Kidney epithelial cell (primary cell): Measurements from ENCODE around the gene MLLT3. TPM values are rescaled to one million over a fixed set of nuclear protein-coding genes. Genes with fewer than 3 reads are reported as not detected.

Experiments used
- DNase-seq: peaks from one replicate; pipeline ENCODE4 v3.0.0-alpha.2; 2010; ENCODE audit warnings: low read depth
- H3K27me3 ChIP-seq: 2 replicates; pipeline ENCODE4 v1.6.0; 2011; ENCODE audit warnings: low read length; ENCODE audit not compliant: control insufficient read depth, insufficient read depth
- H3K36me3 ChIP-seq: 2 replicates; pipeline ENCODE4 v1.5.1; 2011; ENCODE audit warnings: low read length; ENCODE audit not compliant: control insufficient read depth, insufficient read depth
- H3K4me3 ChIP-seq: 2 replicates; pipeline ENCODE4 v1.5.1; 2011; ENCODE audit warnings: low read depth, mild to moderate bottlenecking, control low read depth, low read length
- total RNA-seq: library from RNA; depleted of rRNA; stranded (reverse); fragments of >200 nt; gene quantifications from 2 replicates; pipeline ENCODE4 v1.2.3, GENCODE V29; 2015
- TF ChIP-seq, protein P1 (sequence below): IDR thresholded peaks from 2 replicates; pipeline ENCODE4 v1.5.1; 2011; ENCODE audit warnings: mild to moderate bottlenecking, moderate library complexity, low read length, control low read depth, inconsistent platforms; ENCODE audit not compliant: insufficient read depth, poor library complexity, severe bottlenecking

MLLT3 gene
- total RNA-seq, 1 donor from 2014 or later = 16.2 TPM

DNA sequence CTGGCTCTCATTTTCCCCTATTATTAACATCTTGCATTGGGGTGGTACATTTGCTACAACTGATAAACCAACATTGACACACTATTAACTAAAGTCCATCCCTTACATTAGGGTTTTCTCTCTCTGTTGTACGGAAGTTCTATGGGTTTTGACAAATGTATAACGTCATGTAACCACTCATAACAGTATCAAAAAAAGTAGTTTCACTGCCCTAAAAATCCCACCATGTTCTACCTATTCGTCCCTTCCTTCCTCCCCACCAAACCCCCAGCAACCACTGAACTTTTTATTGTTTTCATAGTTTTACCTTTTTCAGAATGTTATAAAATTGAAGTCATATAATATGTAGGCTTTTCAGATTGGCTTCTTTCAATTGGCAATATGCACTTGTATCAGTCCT is 40.1 kb downstream of the MLLT3 start:
- no peaks in the 10 kb centered on the region for H3K27me3 ChIP-seq
- no peak overlapping the region for H3K4me3 ChIP-seq
- TF ChIP-seq, protein P1, sequence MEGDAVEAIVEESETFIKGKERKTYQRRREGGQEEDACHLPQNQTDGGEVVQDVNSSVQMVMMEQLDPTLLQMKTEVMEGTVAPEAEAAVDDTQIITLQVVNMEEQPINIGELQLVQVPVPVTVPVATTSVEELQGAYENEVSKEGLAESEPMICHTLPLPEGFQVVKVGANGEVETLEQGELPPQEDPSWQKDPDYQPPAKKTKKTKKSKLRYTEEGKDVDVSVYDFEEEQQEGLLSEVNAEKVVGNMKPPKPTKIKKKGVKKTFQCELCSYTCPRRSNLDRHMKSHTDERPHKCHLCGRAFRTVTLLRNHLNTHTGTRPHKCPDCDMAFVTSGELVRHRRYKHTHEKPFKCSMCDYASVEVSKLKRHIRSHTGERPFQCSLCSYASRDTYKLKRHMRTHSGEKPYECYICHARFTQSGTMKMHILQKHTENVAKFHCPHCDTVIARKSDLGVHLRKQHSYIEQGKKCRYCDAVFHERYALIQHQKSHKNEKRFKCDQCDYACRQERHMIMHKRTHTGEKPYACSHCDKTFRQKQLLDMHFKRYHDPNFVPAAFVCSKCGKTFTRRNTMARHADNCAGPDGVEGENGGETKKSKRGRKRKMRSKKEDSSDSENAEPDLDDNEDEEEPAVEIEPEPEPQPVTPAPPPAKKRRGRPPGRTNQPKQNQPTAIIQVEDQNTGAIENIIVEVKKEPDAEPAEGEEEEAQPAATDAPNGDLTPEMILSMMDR = no peak
- no peaks in the 10 kb centered on the region for H3K36me3 ChIP-seq
- DNase-seq = no peak

DNA sequence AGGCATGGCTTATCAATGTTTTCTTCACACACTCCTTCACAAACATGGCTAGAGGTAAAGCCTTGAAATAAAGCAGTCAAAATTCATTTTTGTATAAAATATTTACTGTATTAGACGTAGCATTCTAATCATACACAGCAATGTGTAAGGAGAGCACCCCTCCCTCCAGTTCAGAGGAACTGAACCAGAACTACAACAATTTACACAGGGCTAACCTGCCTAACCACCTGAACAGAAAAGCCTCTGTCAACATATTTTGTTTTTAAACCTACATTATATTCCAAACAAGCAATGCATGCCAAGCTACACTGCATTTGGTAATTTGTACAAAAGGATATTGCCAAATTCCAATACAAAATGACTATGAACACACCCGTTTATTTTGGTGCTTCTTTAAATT is 41.6 kb downstream of the MLLT3 start:
- DNase-seq = no peak

DNA sequence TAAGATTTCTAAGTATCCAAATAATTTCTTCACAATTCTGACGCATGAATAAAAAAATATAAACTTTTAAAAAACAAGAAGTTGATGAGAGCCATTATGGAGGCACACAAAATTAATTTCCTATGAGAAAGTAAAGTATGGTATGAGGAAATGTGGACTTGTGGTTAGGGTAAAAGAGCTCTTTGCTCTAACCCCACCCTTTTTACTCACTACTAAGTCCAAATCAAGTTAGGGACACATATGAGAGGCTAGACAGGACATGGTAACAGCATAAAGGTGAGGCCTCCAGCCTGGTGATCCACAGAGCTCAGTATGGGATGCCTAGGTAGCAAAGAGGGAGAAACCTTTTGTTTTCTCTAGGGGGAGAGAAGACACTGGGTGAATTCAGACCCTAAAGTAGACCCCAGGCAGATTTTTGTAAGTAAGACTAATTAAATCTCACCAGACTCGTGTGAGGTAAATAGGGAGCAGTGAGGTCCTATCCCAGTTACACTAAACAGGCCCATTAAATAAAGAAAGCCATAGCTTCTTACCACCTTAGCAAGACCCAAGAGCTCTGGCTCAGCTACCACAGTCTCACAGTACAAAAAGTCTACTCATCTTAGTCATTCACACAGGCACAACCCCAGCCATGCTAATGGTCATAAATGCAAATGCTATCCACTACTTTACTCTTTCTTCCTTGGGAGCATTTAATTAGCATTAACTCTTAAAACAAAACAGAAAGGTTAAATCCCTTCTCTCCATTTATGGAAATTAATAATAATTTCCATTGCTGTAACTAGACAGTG is 42.6 kb downstream of the MLLT3 start:
- Histone ChIP-seq H3K36me3 (no peaks in the 10 kb centered on the region), H3K27me3 (no peaks in the 10 kb centered on the region), H3K4me3 (no peak overlapping the region)
- DNase-seq = no peak
- TF ChIP-seq, protein P1 = no peak

More for the DNA sequence above, 41.6 kb downstream of the MLLT3 start:
- TF ChIP-seq, protein P1 = no peak
- no peaks in the 10 kb centered on the region for H3K27me3 ChIP-seq
- H3K4me3 ChIP-seq = no peak overlapping the region
- no peaks in the 10 kb centered on the region for H3K36me3 ChIP-seq

DNA sequence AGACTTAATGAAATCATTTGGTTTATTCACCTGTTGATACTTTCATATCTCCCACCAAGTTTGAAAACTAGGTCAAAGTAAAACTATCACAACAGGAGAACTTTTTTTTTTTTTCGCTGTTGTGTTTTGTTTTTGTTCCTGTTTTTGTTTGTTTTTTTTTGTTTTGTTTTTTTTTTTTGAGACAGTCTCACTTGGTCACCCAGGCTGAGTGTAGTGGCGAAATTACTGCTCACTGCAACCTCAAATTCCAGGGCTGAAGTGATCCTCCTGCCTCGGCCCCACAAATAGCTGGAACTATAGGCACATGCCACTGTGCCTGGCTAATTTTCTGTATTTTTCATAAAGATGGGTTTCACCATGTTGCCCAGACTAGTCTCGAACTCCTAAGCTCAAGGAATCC is 49.3 kb downstream of the MLLT3 start:
- no peak for DNase-seq
- TF ChIP-seq, protein P1 = no peak
- no peaks in the 10 kb centered on the region for H3K27me3 ChIP-seq
- H3K36me3 ChIP-seq = no peaks in the 10 kb centered on the region
- H3K4me3 ChIP-seq = no peak overlapping the region

GRCh38 chr9:20570756-20571155 is 51.5 kb downstream of the MLLT3 start:
- H3K4me3 ChIP-seq = no peak overlapping the region
- TF ChIP-seq, protein P1 = no peak
- H3K27me3 ChIP-seq = no peaks in the 10 kb centered on the region
- H3K36me3 ChIP-seq = no peaks in the 10 kb centered on the region
- DNase-seq = no peak

DNA sequence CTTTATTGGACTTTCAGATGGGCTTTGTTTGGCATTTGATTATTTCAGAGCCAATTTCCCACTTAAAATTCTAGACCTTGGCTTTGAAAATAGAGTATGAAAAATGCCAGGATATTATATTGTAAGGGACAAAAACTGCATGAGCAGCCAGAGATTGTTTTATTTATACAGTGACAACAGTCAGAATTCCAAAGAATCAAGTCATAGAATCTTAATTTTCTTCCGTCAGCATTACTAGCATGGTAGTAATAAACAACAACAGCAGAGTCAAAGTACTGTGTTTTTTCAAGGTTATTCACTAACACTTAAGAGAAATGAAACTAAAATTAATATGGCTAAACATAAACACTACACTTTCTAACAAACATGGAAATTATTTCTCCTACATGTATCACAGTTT is 52.2 kb downstream of the MLLT3 start:
- H3K4me3 ChIP-seq = no peak overlapping the region
- H3K27me3 ChIP-seq = no peaks in the 10 kb centered on the region
- DNase-seq = no peak
- no peaks in the 10 kb centered on the region for H3K36me3 ChIP-seq
- TF ChIP-seq, protein P1 = no peak
